NOMO-1 treated with dmso at 0.1 percent for 144 hours (cell line): ENCODE results near the gene DNAAF3.
"Not testable (repeated sequence)": the region's sequence is repeated elsewhere in the genome, so short reads cannot be mapped to it uniquely, and the experiment has no call there.

Source experiments
- DNase-seq: peaks from one replicate; lab custom pipeline; 2025; ENCODE audit not compliant: unreplicated experiment; lab: John Stamatoyannopoulos, UW

DNAAF3 gene

GRCh38 chr19:55155784-55156183 lies 10.6 kb downstream of the DNAAF3 start:
- DNase-seq, result not testable (repeated sequence)

GRCh38 chr19:55153652-55154264 lies 12.7 kb downstream of the DNAAF3 start:
- DNase-seq, result no peak

GRCh38 chr19:55152017-55152416 lies 14.4 kb downstream of the DNAAF3 start:
- DNase-seq, result no peak

GRCh38 chr19:55149078-55150003 lies 17.1 kb downstream of the DNAAF3 start, which contains the start of gene TNNT1:
Gene TNNT1 (minus strand): TSS chr19:55149206. CDS start chr19:55147157, 2,049 bp downstream.
- no peak for DNase-seq

- DNase-seq, result no peak
These were observed 18.7 kb downstream of the DNAAF3 start for GRCh38 chr19:55147545-55148251.

GRCh38 chr19:55146705-55147273 lies 19.6 kb downstream of the DNAAF3 start:
- DNase-seq, result no peak

- peak; percentile 38 for DNase-seq
These were observed 20.2 kb downstream of the DNAAF3 start for GRCh38 chr19:55146078-55146704.

GRCh38 chr19:55145232-55145631 lies 21.2 kb downstream of the DNAAF3 start:
- peak; percentile 61 for DNase-seq

GRCh38 chr19:55141696-55142095 lies 24.7 kb downstream of the DNAAF3 start:
- no peak for DNase-seq

- no peak for DNase-seq
These were observed 28.5 kb downstream of the DNAAF3 start for GRCh38 chr19:55137915-55138314.

GRCh38 chr19:55136399-55137102 lies 29.9 kb downstream of the DNAAF3 start:
- DNase-seq, result no peak

GRCh38 chr19:55134736-55135135 lies 31.7 kb downstream of the DNAAF3 start:
- no peak for DNase-seq

GRCh38 chr19:55133639-55134444 lies 32.6 kb downstream of the DNAAF3 start:
- peak; percentile 8 for DNase-seq

GRCh38 chr19:55132453-55133129 lies 33.8 kb downstream of the DNAAF3 start:
- no peak for DNase-seq

- no peak for DNase-seq
These were observed 35.0 kb downstream of the DNAAF3 start for GRCh38 chr19:55131421-55131820.

GRCh38 chr19:55119053-55119452 lies 47.4 kb downstream of the DNAAF3 start:
- DNase-seq, result no peak

- no peak for DNase-seq
These were observed 47.9 kb downstream of the DNAAF3 start for GRCh38 chr19:55118401-55118991.

GRCh38 chr19:55117663-55118391 lies 48.6 kb downstream of the DNAAF3 start:
- DNase-seq, result peak; percentile 98
